ENCODE results near the gene AP3B2. TPM values are rescaled to one million over a fixed set of nuclear protein-coding genes. Genes with fewer than 3 reads are reported as not detected.

The AP3B2 gene
- total and polyA plus RNA-seq, 2 donors (not counting 3 experiments of a cell fraction or from before 2014, with no cell fraction given) = not detected

- BruUV-seq (replicated peaks) = no TSS peak
- CTCF ChIA-PET = no interaction called here
- POLR2A ChIA-PET = no interaction called here
- Histone ChIP-seq H3K4me2 (ENCODE audit: insufficient read depth, low read length) (no peak overlapping the region), H3K9ac (replicated peaks; ENCODE audit: extremely low read depth, insufficient read depth, low read length) (no peak overlapping the region), H2AFZ (ENCODE audit: low read depth, low read length) (no peak overlapping the region), H3K9me3 (replicated peaks; ENCODE audit: control insufficient read depth, insufficient read depth, low read length) (no peaks in the 10 kb centered on the region), H3K79me2 (ENCODE audit: control insufficient read depth, insufficient read depth, low read length) (no peaks in the 10 kb centered on the region), H3K4me3 (replicated peaks in 1 of 3; ENCODE audit: insufficient read depth in 1 of 3, low read depth in 1 of 3, low read length in 3 of 3) (no peak overlapping the region), H3K27ac (ENCODE audit: insufficient read depth, low read depth, low read length) (no peak overlapping the region), H3K36me3 (ENCODE audit: control insufficient read depth in 2 of 2, extremely low read depth in 1 of 2, insufficient read depth in 2 of 2, low read length in 2 of 2) (no peaks in the 10 kb centered on the region), H3K4me1 (ENCODE audit: control insufficient read depth, extremely low read depth, insufficient read depth, low read length) (no peaks in the 10 kb centered on the region), H3K9me1 (replicated peaks; ENCODE audit: control insufficient read depth, extremely low read depth, insufficient read depth, low read length) (no peaks in the 10 kb centered on the region), H4K20me1 (replicated peaks; ENCODE audit: control insufficient read depth, extremely low read depth, insufficient read depth, low read length) (no peaks in the 10 kb centered on the region), H3K27me3 (ENCODE audit: control insufficient read depth in 2 of 2, insufficient read depth in 2 of 2, low read length in 2 of 2) (no peaks in the 10 kb centered on the region)
- no peak for TF ChIP-seq MYC (IDR thresholded peaks at IDR 0.05; ENCODE audit: low read depth, low read length)
- no peak for TF ChIP-seq GATA2 (IDR thresholded peaks at IDR 0.05; ENCODE audit: insufficient read depth, insufficient read length, low read depth, low read length)
- no peak for TF ChIP-seq MAX (IDR thresholded peaks at IDR 0.05; ENCODE audit: insufficient read depth, insufficient read length)
- TF ChIP-seq CTCF (IDR thresholded peaks at IDR 0.05; ENCODE audit: extremely low read depth in 1 of 2, insufficient read depth in 1 of 2, low read depth in 1 of 2, low read length in 2 of 2) = no peak
- no peak for TF ChIP-seq FOS (IDR thresholded peaks at IDR 0.05; ENCODE audit: borderline replicate concordance, insufficient read depth, low read length)
- no peak for TF ChIP-seq JUN (IDR thresholded peaks at IDR 0.05; ENCODE audit: borderline replicate concordance, insufficient read depth, insufficient read length, low read depth)
- TF ChIP-seq EZH2 (IDR thresholded peaks at IDR 0.05; ENCODE audit: borderline replicate concordance, low read depth, low read length, severe bottlenecking) = no peak
- no peak for TF ChIP-seq POLR2A (IDR thresholded peaks at IDR 0.05; ENCODE audit: low read depth, low read length)
- no peak for TF ChIP-seq POLR2AphosphoS5 (IDR thresholded peaks at IDR 0.05; ENCODE audit: insufficient read depth, low read depth, low read length)
- intact Hi-C loops (cut with micrococcal nuclease) = no loop called here
- dilution Hi-C loops (cut with MboI; ENCODE audit: extremely low pct_ligation_motif_present, low sequenced_read_pairs) = no loop called here
- no peak for DNase-seq (ENCODE audit: low read depth, low spot score)
- FAIRE-seq = no peak
Measured at GRCh38 chr15:82613747-82614146, 95.9 kb downstream of the AP3B2 start.
